Measurements from ENCODE around the gene IQSEC3. TPM values are rescaled to one million over a fixed set of nuclear protein-coding genes. Genes with fewer than 3 reads are reported as not detected.
"Not testable (repeated sequence)": the region's sequence is repeated elsewhere in the genome, so short reads cannot be mapped to it uniquely, and the experiment has no call there.

The IQSEC3 gene
- total and polyA plus RNA-seq, 11 donors: 0.29 to 3.2 (median 1.5) TPM

- H3K4me3 ChIP-seq; H3K27ac ChIP-seq; H3K36me3 ChIP-seq; ATAC-seq; H3K4me1 ChIP-seq; intact Hi-C loops (cut with DNase I); H3K9me3 ChIP-seq: not testable (repeated sequence)
- peaks cover 11 to 38% (median 15%) of the 10 kb centered on the region in 9 donors for H3K27me3 ChIP-seq
- WGBS, 4 donors: 66 to 76% (median 73%) methylated on average over 8 of the region's 8 CpGs
- peak in 1 of 5 donors; percentile 55 for DNase-seq
These were observed 8.0 kb downstream of the IQSEC3 start for GRCh38 chr12:74420-75190.

DNA sequence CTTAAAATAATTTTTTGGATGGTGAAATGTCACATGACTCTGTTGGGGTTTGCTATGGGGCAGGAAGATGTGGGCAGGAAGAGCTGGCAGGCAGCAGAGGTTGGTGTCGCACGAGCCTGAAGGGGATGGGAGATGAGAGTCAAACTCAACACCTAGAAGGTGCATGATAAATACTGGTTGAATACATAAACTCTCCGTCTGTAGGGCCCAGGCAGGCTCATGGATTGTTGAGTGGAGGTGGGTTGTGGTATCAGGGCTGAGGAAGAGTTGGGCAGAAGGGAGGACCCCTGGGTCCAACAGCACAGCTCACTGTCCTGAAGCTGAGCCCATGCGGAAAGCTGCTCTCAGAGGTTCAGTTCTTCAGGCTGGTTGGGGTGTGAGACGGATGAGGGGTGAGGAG, 9.0 kb downstream of the IQSEC3 start:
- WGBS, 4 donors: 73 to 78% (median 77%) methylated on average over 5 of the region's 5 CpGs
- DNase-seq; H3K27ac ChIP-seq; H3K9me3 ChIP-seq; intact Hi-C loops (cut with DNase I); H3K4me1 ChIP-seq; H3K4me3 ChIP-seq; H3K36me3 ChIP-seq: not testable (repeated sequence)
- ATAC-seq: peak in 1 of 4 donors; percentile 7
- peaks cover 8 to 38% (median 19%) of the 10 kb centered on the region in 9 donors for H3K27me3 ChIP-seq

GRCh38 chr12:76102-76501, 9.5 kb downstream of the IQSEC3 start:
- H3K27me3 ChIP-seq: peaks cover 8 to 44% (median 22%) of the 10 kb centered on the region in 9 donors
- H3K4me3 ChIP-seq; H3K36me3 ChIP-seq; intact Hi-C loops (cut with DNase I); DNase-seq; H3K9me3 ChIP-seq; H3K27ac ChIP-seq: not testable (repeated sequence)
- H3K4me1 ChIP-seq: peaks cover 0 to 11% (median 0%) of the 10 kb centered on the region in 12 donors
- 86 to 90% (median 88%) methylated on average over 10 of the region's 10 CpGs for WGBS, 4 donors
- ATAC-seq: peak in 1 of 4 donors; percentile 7

- H3K9me3 ChIP-seq; H3K4me3 ChIP-seq; H3K36me3 ChIP-seq; H3K27ac ChIP-seq; DNase-seq; intact Hi-C loops (cut with DNase I): not testable (repeated sequence)
- H3K4me1 ChIP-seq: peaks cover 0 to 11% (median 0%) of the 10 kb centered on the region in 12 donors
- ATAC-seq: peak in 1 of 4 donors; percentile 9
- WGBS, 4 donors: 86 to 92% (median 89%) methylated on average over 7 to 8 of the region's 8 CpGs
- H3K27me3 ChIP-seq: peaks cover 8 to 48% (median 22%) of the 10 kb centered on the region in 9 donors
These were observed 10.0 kb downstream of the IQSEC3 start for GRCh38 chr12:76551-76950.

- intact Hi-C loops (cut with DNase I); H3K4me3 ChIP-seq; DNase-seq; H3K9me3 ChIP-seq; H3K27ac ChIP-seq; H3K36me3 ChIP-seq: not testable (repeated sequence)
- Histone ChIP-seq H3K4me1 (peaks cover 0 to 11% (median 0%) of the 10 kb centered on the region in 12 donors), H3K27me3 (peaks cover 8 to 55% (median 22%) of the 10 kb centered on the region in 9 donors)
- 68 to 72% (median 70%) methylated on average over 10 to 11 of the region's 26 CpGs for WGBS, 4 donors
- peak in 1 of 4 donors; percentile 9 for ATAC-seq
These were observed 10.6 kb downstream of the IQSEC3 start for GRCh38 chr12:77101-77719.

DNA sequence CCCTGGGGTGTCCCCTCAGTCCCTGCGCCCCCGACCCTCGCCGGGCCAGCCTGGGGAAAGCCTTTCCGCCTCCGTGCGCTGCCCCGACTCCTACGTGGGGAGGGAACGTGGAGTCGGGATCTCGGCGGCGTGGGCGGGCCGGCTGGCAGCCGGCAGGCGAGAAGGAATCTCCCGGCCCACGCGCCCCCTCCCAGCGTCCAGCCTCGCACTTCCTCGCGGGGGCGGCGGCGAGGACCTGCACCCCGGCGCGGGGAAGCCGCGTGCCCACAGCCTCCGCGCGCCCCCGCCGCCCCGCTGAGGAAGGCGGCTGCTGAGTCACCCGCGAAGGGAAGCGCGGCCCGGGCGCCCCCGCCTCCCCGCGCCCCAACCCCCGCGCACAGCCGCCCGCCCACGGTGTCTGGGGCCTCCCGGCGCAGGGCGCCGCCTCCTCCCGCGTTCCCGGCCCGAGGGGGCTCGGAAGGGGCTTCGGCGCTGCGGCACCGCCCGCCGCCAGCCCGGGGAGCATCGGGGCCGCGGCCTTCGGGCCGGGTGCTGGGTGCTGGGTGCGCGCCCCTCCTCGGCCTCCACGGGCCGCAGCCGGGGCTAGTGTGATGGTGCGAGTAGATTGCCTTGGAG, 11.3 kb downstream of the IQSEC3 start:
- peak in 1 of 5 donors; percentile 47 for DNase-seq
- 2 to 7% (median 3%) methylated on average over 41 to 79 of the region's 82 CpGs for WGBS, 4 donors
- Histone ChIP-seq H3K4me3 (peak overlapping the region in 1 of 12 donors; percentile 46), H3K4me1 (peaks cover 0 to 11% (median 0%) of the 10 kb centered on the region in 12 donors), H3K27me3 (peaks cover 8 to 61% (median 22%) of the 10 kb centered on the region in 9 donors)
- H3K27ac ChIP-seq; H3K9me3 ChIP-seq; H3K36me3 ChIP-seq; intact Hi-C loops (cut with DNase I): not testable (repeated sequence)
- peak in 1 of 4 donors; percentile 23 for ATAC-seq

DNA sequence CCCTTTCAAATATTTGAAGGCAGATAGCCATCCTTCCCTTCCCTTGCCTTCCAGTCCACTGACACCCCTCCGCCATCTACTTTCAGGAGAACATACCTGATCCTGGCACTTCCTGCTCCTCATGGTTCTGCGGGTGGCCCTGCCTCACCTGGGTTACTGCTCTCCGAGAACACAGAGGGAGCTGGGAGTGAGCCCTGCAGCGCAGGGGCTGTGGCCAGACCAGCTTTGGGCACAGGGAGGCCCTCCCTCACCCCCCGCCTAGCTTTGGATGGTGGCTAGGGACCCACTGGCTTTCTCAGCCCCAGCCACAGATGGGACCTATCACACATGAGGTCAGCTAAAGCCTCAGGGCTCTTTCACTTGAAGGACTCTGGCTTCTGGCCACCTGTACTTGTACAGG, 12.4 kb downstream of the IQSEC3 start:
- ATAC-seq (no peak), DNase-seq (peak in 1 of 5 donors; percentile 27)
- Histone ChIP-seq H3K4me1 (peaks cover 0 to 11% (median 0%) of the 10 kb centered on the region in 12 donors), H3K9me3 (no peaks in the 10 kb centered on the region), H3K27me3 (peaks cover 8 to 63% (median 22%) of the 10 kb centered on the region in 9 donors), H3K36me3 (no peaks in the 10 kb centered on the region), H3K27ac (no peak overlapping the region), H3K4me3 (no peak overlapping the region)
- TF ChIP-seq POLR2A (IDR thresholded peaks at IDR 0.05): no peak
- TF ChIP-seq, protein P1, sequence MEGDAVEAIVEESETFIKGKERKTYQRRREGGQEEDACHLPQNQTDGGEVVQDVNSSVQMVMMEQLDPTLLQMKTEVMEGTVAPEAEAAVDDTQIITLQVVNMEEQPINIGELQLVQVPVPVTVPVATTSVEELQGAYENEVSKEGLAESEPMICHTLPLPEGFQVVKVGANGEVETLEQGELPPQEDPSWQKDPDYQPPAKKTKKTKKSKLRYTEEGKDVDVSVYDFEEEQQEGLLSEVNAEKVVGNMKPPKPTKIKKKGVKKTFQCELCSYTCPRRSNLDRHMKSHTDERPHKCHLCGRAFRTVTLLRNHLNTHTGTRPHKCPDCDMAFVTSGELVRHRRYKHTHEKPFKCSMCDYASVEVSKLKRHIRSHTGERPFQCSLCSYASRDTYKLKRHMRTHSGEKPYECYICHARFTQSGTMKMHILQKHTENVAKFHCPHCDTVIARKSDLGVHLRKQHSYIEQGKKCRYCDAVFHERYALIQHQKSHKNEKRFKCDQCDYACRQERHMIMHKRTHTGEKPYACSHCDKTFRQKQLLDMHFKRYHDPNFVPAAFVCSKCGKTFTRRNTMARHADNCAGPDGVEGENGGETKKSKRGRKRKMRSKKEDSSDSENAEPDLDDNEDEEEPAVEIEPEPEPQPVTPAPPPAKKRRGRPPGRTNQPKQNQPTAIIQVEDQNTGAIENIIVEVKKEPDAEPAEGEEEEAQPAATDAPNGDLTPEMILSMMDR (IDR thresholded peaks at IDR 0.05): no peak
- intact Hi-C loops (cut with DNase I): no loop called here
- WGBS, 4 donors: 82 to 92% (median 84%) methylated on average over 5 of the region's 5 CpGs

Measured in heart left ventricle (tissue), 16 donors.